ENCODE data around the gene MACO1.

Gene MACO1

GRCh38 chr1:25481625-25482024 lies 50.9 kb downstream of the MACO1 start:
- TF ChIP-seq CTCF (IDR thresholded peaks at IDR 0.05; ENCODE audit: low read length) (no peak), EZH2 (optimal IDR thresholded peaks at IDR 0.05; ENCODE audit: low read depth, low read length) (no peak), EZH2phosphoT487 (IDR thresholded peaks at IDR 0.05; ENCODE audit: low read length) (no peak)
- H3K27me3 ChIP-seq (replicated peaks; ENCODE audit: insufficient read depth, low read length): no peaks in the 10 kb centered on the region
- H3K27ac ChIP-seq (ENCODE audit: low read length): no peak overlapping the region
- H3K4me3 ChIP-seq (ENCODE audit: low read length): no peak overlapping the region
- no peak overlapping the region for H2AFZ ChIP-seq (ENCODE audit: low read length)
- no peak for DNase-seq
- H3K9me2 ChIP-seq (replicated peaks; ENCODE audit: insufficient read depth, low read length): no peaks in the 10 kb centered on the region
- no peaks in the 10 kb centered on the region for H3F3A ChIP-seq (ENCODE audit: insufficient read depth, low read length)
- H3K4me1 ChIP-seq (ENCODE audit: low read length): no peaks in the 10 kb centered on the region
- no peak overlapping the region for H3K4me2 ChIP-seq (ENCODE audit: low read depth, low read length)
- H3K9ac ChIP-seq (ENCODE audit: low read length): no peak overlapping the region
- no peaks in the 10 kb centered on the region for H3K9me3 ChIP-seq (replicated peaks; ENCODE audit: insufficient read depth, low read length)
- no peaks in the 10 kb centered on the region for H3K79me2 ChIP-seq (ENCODE audit: low read length)
- H4K20me1 ChIP-seq (ENCODE audit: insufficient read depth, low read length): no peaks in the 10 kb centered on the region
- no peaks in the 10 kb centered on the region for H3K36me3 ChIP-seq (replicated peaks; ENCODE audit: insufficient read depth, low read length)

DNA sequence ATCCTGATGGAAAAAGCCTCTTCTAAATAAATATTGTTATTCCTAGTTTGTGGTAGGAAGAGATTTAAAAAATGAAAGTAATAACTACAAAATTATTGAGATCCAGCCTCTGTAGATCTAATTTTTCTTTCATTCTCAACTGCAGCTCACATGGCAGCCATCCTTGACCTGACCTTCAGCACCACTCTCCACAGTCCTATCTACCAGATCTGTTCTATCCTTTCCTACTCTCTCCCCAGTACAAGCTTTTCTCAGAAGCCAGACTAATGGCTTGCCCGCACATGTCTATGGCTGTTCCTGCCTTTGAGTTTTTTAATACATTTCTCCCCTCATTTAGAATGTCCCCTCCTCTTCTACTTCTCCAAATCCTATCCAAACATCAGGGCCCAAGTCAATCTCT lies 51.5 kb downstream of the MACO1 start:
- TF ChIP-seq CTCF (IDR thresholded peaks at IDR 0.05; ENCODE audit: low read length): no peak
- no peak for TF ChIP-seq EZH2phosphoT487 (IDR thresholded peaks at IDR 0.05; ENCODE audit: low read length)
- TF ChIP-seq EZH2 (optimal IDR thresholded peaks at IDR 0.05; ENCODE audit: low read depth, low read length): no peak
- Histone ChIP-seq H2AFZ (ENCODE audit: low read length) (no peak overlapping the region), H3K4me1 (ENCODE audit: low read length) (no peaks in the 10 kb centered on the region), H3K79me2 (ENCODE audit: low read length) (no peaks in the 10 kb centered on the region), H3K36me3 (replicated peaks; ENCODE audit: insufficient read depth, low read length) (no peaks in the 10 kb centered on the region), H3K9me3 (replicated peaks; ENCODE audit: insufficient read depth, low read length) (no peaks in the 10 kb centered on the region), H4K20me1 (ENCODE audit: insufficient read depth, low read length) (no peaks in the 10 kb centered on the region), H3K27me3 (replicated peaks; ENCODE audit: insufficient read depth, low read length) (no peaks in the 10 kb centered on the region), H3K27ac (ENCODE audit: low read length) (no peak overlapping the region), H3K4me3 (ENCODE audit: low read length) (no peak overlapping the region), H3K9ac (ENCODE audit: low read length) (no peak overlapping the region), H3F3A (ENCODE audit: insufficient read depth, low read length) (no peaks in the 10 kb centered on the region), H3K9me2 (replicated peaks; ENCODE audit: insufficient read depth, low read length) (no peaks in the 10 kb centered on the region), H3K4me2 (ENCODE audit: low read depth, low read length) (no peak overlapping the region)
- no peak for DNase-seq

DNA sequence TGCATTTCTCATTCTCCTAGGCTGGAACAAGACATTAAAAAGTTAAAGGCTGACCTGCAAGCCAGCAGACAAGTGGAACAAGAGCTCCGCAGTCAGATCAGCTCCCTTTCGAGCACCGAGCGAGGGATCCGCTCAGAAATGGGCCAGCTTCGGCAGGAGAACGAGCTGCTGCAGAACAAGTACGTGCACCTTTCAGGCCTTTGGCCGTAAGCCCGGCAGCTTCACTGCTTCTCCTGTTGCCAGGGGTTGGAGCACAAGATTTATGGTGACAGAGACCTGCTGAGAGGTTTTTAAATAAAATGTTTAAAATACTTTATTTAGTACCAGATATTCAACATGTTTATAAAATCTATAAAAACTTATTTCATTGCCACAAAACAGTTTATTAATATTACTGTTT lies 53.4 kb downstream of the MACO1 start:
- Histone ChIP-seq H3K9me2 (replicated peaks; ENCODE audit: insufficient read depth, low read length) (no peaks in the 10 kb centered on the region), H3K27ac (ENCODE audit: low read length) (no peak overlapping the region), H3F3A (ENCODE audit: insufficient read depth, low read length) (no peaks in the 10 kb centered on the region), H3K36me3 (replicated peaks; ENCODE audit: insufficient read depth, low read length) (no peaks in the 10 kb centered on the region), H3K9ac (ENCODE audit: low read length) (no peak overlapping the region), H3K4me2 (ENCODE audit: low read depth, low read length) (no peak overlapping the region), H3K27me3 (replicated peaks; ENCODE audit: insufficient read depth, low read length) (no peaks in the 10 kb centered on the region), H3K4me1 (ENCODE audit: low read length) (no peaks in the 10 kb centered on the region), H3K79me2 (ENCODE audit: low read length) (no peaks in the 10 kb centered on the region), H3K4me3 (ENCODE audit: low read length) (no peak overlapping the region), H3K9me3 (replicated peaks; ENCODE audit: insufficient read depth, low read length) (no peaks in the 10 kb centered on the region), H2AFZ (ENCODE audit: low read length) (no peak overlapping the region), H4K20me1 (ENCODE audit: insufficient read depth, low read length) (no peaks in the 10 kb centered on the region)
- no peak for DNase-seq
- TF ChIP-seq CTCF (IDR thresholded peaks at IDR 0.05; ENCODE audit: low read length) (no peak), EZH2phosphoT487 (IDR thresholded peaks at IDR 0.05; ENCODE audit: low read length) (no peak), EZH2 (optimal IDR thresholded peaks at IDR 0.05; ENCODE audit: low read depth, low read length) (no peak)

All from MM.1S (cell line).